Liver (tissue), 9 donors: ENCODE results near the gene CHI3L2. TPM values are rescaled to one million over a fixed set of nuclear protein-coding genes. Genes with fewer than 3 reads are reported as not detected.

Experiments
- DNase-seq: peaks from one replicate; pipeline ENCODE4 v3.0.0-alpha.2; 2017; ENCODE audit warnings: low spot score
- H3K27ac ChIP-seq, 2 donors: one replicate each; pipeline ENCODE4 v1.7.0; 2013; ENCODE audit warnings: inconsistent platforms in 2 of 2, low read length in 2 of 2, control low read depth in 1 of 2, low read depth in 1 of 2, mild to moderate bottlenecking in 1 of 2
- H3K27me3 ChIP-seq, 4 donors: one replicate each; pipeline versions ENCODE4 v1.6.1 to v1.7.0; 2013; ENCODE audit warnings: low read length in 3 of 4, inconsistent platforms in 1 of 4, mild to moderate bottlenecking in 1 of 4, moderate library complexity in 1 of 4; ENCODE audit not compliant: control insufficient read depth in 4 of 4, insufficient read depth in 4 of 4
- H3K36me3 ChIP-seq, 4 donors: one replicate each; pipeline versions ENCODE4 v1.6.1 to v1.7.0; 2013; ENCODE audit warnings: low read length in 3 of 4, mild to moderate bottlenecking in 3 of 4, low read depth in 1 of 4, moderate library complexity in 1 of 4; ENCODE audit not compliant: control insufficient read depth in 4 of 4, insufficient read depth in 3 of 4
- H3K4me1 ChIP-seq, 4 donors: one replicate each; pipeline versions ENCODE4 v1.6.1 to v1.7.0; 2013; ENCODE audit warnings: low read length in 3 of 4, mild to moderate bottlenecking in 3 of 4, moderate library complexity in 1 of 4; ENCODE audit not compliant: control insufficient read depth in 4 of 4, insufficient read depth in 4 of 4
- H3K4me3 ChIP-seq, 3 donors: one replicate each; pipeline versions ENCODE4 v1.6.1 to v1.7.0; 2013; ENCODE audit warnings: low read length in 3 of 3, control low read depth in 1 of 3, low read depth in 1 of 3, mild to moderate bottlenecking in 1 of 3
- H3K9ac ChIP-seq, 2 donors: one replicate each; pipeline ENCODE4 v1.7.0; 2013; ENCODE audit warnings: low read length in 2 of 2, mild to moderate bottlenecking in 2 of 2, moderate library complexity in 2 of 2, control low read depth in 1 of 2, low read depth in 1 of 2
- H3K9me3 ChIP-seq, 4 donors: one replicate each; pipeline versions ENCODE4 v1.6.1 to v1.7.0; 2013; ENCODE audit warnings: low read length in 3 of 4; ENCODE audit not compliant: control insufficient read depth in 4 of 4
- FOXA2 ChIP-seq: IDR thresholded peaks from 2 replicates; pipeline ENCODE4 v1.6.1; 2016; ENCODE audit warnings: antibody characterized with exemption
- HNF4A ChIP-seq, 2 donors: conservative IDR thresholded peaks; 2 replicates each; pipeline ENCODE4 v1.6.1; 2016; ENCODE audit warnings: antibody characterized with exemption in 2 of 2, mild to moderate bottlenecking in 2 of 2
- HNF4G ChIP-seq: IDR thresholded peaks from 2 replicates; pipeline ENCODE4 v1.6.1; 2016; ENCODE audit warnings: antibody characterized with exemption
- JUND ChIP-seq, 2 donors: IDR thresholded peaks; 2 replicates each; pipeline ENCODE4 v1.6.1; 2016; ENCODE audit warnings: antibody characterized with exemption in 2 of 2
- NR2F2 ChIP-seq: IDR thresholded peaks from 2 replicates; pipeline ENCODE4 v1.6.1; 2016; ENCODE audit warnings: antibody characterized with exemption
- RAD21 ChIP-seq, 2 donors: IDR thresholded peaks; 2 replicates each; pipeline ENCODE4 v1.6.1; 2016; ENCODE audit warnings: antibody characterized with exemption in 2 of 2, mild to moderate bottlenecking in 2 of 2
- REST ChIP-seq: IDR thresholded peaks from 2 replicates; pipeline ENCODE4 v1.6.1; 2016; ENCODE audit warnings: antibody characterized with exemption, mild to moderate bottlenecking
- RXRA ChIP-seq, 2 donors: IDR thresholded peaks; 2 replicates each; pipeline ENCODE4 v1.6.1; 2017 to 2018; ENCODE audit warnings: antibody characterized with exemption in 2 of 2, mild to moderate bottlenecking in 1 of 2
- SP1 ChIP-seq: IDR thresholded peaks from 2 replicates; pipeline ENCODE4 v1.6.1; 2018; ENCODE audit warnings: antibody characterized with exemption, mild to moderate bottlenecking
- TAF1 ChIP-seq: conservative IDR thresholded peaks from 2 replicates; pipeline ENCODE4 v1.6.1; 2016; ENCODE audit warnings: antibody characterized with exemption, mild to moderate bottlenecking
- YY1 ChIP-seq: IDR thresholded peaks from 2 replicates; pipeline ENCODE4 v1.6.1; 2016; ENCODE audit warnings: antibody characterized with exemption, mild to moderate bottlenecking
- whole genome bisulfite sequencing: extraction: QIAGEN DNeasy Blood & Tissue Kit; methylation state at CpG from one replicate; pipeline ENCODE4 v1.1.7; 2013; 5-methylcytosine and 5-hydroxymethylcytosine counted together
- polyA plus RNA-seq, 2 donors: library from polyadenylated mRNA; stranded (reverse) in 1 of 2; unstranded in 1 of 2; fragments of 200-250 nt in 1 of 2; fragments of >200 nt in 1 of 2; fragmentation: Nextera tagmentation in 1 of 2; extraction: Ambion mirVana in 1 of 2; gene quantifications; one replicate each; pipeline versions ENCODE4 v1.2.1 to v1.2.3, GENCODE V29; 2013 to 2015
- total RNA-seq, 2 donors: library from RNA; depleted of rRNA; stranded (reverse); fragments of >200 nt; gene quantifications; one replicate each; pipeline ENCODE4 v1.2.3, GENCODE V29; 2014
- TF ChIP-seq, protein P1 (sequence below): IDR thresholded peaks from 2 replicates; pipeline ENCODE4 v1.6.1; 2016; ENCODE audit warnings: antibody characterized with exemption
- donor health status: healthy.
- donor health status: healthy.
- donor health status: healthy.
- donor health status: healthy.
- donor health status: healthy.

The CHI3L2 gene
- total and polyA plus RNA-seq, 4 donors, result 0.07 to 0.32 (median 0.24) TPM

DNA sequence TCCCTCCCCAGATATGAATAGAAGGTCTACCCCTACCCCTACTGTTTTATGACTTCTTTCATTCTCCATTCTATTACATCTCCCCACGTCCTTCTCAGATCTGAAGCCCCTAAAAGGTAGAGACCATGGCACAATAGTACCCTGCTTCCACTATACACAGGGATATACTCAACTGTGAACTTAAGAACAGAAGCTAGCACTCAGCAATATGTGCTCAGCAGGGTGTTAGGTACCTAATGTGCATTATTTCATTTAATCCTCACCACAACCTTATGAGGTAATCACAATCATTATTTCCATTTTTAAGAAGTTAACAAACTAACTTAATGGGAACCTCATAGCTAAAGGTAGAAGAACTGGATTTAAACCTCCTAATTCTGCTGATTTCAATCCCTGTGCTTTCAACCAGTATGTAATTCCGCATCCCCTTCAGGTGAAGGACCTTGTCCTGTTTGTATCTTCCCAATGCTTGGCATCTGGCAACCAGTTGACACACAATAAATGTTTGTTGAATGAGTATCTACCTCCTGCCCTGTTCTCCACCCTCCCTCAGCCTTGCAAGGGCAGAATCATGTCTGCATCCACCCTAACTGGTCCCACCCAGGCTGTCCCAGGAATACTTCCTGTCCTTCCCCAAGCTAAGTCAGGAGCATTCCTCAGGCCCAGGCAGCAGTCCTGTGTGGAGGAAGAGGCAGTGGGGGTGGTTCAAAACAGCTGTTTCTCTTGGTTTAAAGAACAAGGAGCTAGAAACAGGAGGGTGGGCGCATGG is 33.6 kb upstream of the CHI3L2 start:
- Histone ChIP-seq H3K9me3 (no peaks in the 10 kb centered on the region), H3K27ac (peak overlapping the region; percentile 6 to 56), H3K4me1 (peaks cover 7 to 76% (median 66%) of the 10 kb centered on the region in 4 donors), H3K36me3 (peaks cover 0 to 18% (median 3%) of the 10 kb centered on the region in 4 donors), H3K4me3 (no peak overlapping the region), H3K27me3 (no peaks in the 10 kb centered on the region), H3K9ac (no peak overlapping the region)
- 88% methylated on average over 3 of the region's 3 CpGs for WGBS
- TF ChIP-seq YY1 (no peak), RAD21 (IDR thresholded peaks at IDR 0.05) (no peak), RXRA (IDR thresholded peaks at IDR 0.05) (no peak), REST (no peak), HNF4A (conservative IDR thresholded peaks at IDR 0.05) (peak in 1 of 2 donors; percentile 33), TAF1 (no peak)
- TF ChIP-seq, protein P1, sequence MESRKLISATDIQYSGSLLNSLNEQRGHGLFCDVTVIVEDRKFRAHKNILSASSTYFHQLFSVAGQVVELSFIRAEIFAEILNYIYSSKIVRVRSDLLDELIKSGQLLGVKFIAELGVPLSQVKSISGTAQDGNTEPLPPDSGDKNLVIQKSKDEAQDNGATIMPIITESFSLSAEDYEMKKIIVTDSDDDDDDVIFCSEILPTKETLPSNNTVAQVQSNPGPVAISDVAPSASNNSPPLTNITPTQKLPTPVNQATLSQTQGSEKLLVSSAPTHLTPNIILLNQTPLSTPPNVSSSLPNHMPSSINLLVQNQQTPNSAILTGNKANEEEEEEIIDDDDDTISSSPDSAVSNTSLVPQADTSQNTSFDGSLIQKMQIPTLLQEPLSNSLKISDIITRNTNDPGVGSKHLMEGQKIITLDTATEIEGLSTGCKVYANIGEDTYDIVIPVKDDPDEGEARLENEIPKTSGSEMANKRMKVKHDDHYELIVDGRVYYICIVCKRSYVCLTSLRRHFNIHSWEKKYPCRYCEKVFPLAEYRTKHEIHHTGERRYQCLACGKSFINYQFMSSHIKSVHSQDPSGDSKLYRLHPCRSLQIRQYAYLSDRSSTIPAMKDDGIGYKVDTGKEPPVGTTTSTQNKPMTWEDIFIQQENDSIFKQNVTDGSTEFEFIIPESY, result no peak
- no peak for DNase-seq

DNA sequence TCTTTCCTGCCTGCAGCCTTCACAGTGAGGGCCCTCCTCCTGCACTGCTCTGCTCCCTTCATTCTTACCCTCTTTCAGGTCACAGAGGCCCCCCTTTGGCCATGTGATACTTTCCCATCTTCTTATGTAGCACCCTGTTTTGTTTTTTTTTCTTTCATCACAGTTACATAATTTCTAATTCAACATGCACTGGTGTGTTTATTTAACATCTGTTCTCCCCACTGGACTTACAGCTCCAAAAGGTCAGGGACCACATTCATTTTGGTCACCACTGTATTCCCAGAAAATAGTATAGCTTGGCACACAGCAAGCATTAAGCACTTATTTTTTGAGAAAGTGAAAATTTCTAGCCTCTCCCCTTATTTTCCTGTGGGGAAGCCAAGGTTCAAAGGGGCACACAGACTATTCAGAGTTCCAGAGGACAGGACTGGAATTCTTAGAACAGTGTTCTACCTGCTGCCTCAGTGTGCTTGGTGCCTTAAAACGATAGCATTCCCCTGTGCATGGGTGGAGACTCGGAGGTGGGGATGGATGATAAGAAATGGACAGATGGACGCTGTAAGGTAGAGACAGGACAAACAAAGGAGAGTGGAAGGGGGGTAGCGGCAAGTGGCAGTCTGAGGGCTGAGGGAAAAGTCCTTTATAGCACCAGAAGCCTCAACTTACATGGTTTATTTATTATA is 32.4 kb upstream of the CHI3L2 start:
- Histone ChIP-seq H3K27me3 (no peaks in the 10 kb centered on the region), H3K9me3 (no peaks in the 10 kb centered on the region), H3K27ac (no peak overlapping the region), H3K4me1 (peaks cover 8 to 88% (median 77%) of the 10 kb centered on the region in 4 donors), H3K9ac (no peak overlapping the region), H3K4me3 (no peak overlapping the region), H3K36me3 (peaks cover 0 to 17% (median 1%) of the 10 kb centered on the region in 4 donors)
- DNase-seq, result no peak
- 40% methylated on average over 4 of the region's 4 CpGs for WGBS
- peak; percentile 49 for TF ChIP-seq SP1
- peak; percentile 50 to 67 for TF ChIP-seq RXRA (IDR thresholded peaks at IDR 0.05)
- TF ChIP-seq RAD21 (IDR thresholded peaks at IDR 0.05), result peak in 1 of 2 donors; percentile 11
- peak; percentile 61 for TF ChIP-seq HNF4G
- TF ChIP-seq HNF4A (conservative IDR thresholded peaks at IDR 0.05), result peak; percentile 80 to 92
- peak; percentile 65 for TF ChIP-seq NR2F2
- no peak for TF ChIP-seq YY1
- TF ChIP-seq FOXA2, result no peak
- no peak for TF ChIP-seq JUND (IDR thresholded peaks at IDR 0.05)
